HG02798 (cell line): ENCODE data around the gene MPL.
"Not testable (repeated sequence)": the region's sequence is repeated elsewhere in the genome, so short reads cannot be mapped to it uniquely, and the experiment has no call there.

Experiments used
- ATAC-seq: cut with Tn5 transposase; IDR thresholded peaks from one replicate; pipeline ENCODE4 v1.9.1; 2021; ENCODE audit warnings: mild to moderate bottlenecking; ENCODE audit not compliant: unreplicated experiment, poor library complexity

MPL gene

GRCh38 chr1:43369779-43370178, 32.2 kb downstream of the MPL start:
- ATAC-seq: not testable (repeated sequence)

- ATAC-seq: no peak
These were observed 32.9 kb downstream of the MPL start for GRCh38 chr1:43370564-43370963.

- ATAC-seq: no peak
These were observed 34.6 kb downstream of the MPL start for GRCh38 chr1:43372172-43372571.

GRCh38 chr1:43373066-43373940, 35.7 kb downstream of the MPL start:
- no peak for ATAC-seq

GRCh38 chr1:43376723-43377235, 39.2 kb downstream of the MPL start:
- ATAC-seq: no peak

GRCh38 chr1:43377831-43378230, 40.2 kb downstream of the MPL start:
- no peak for ATAC-seq

- no peak for ATAC-seq
These were observed 41.9 kb downstream of the MPL start for GRCh38 chr1:43379476-43379875.

- ATAC-seq: no peak
These were observed 44.0 kb downstream of the MPL start for GRCh38 chr1:43381612-43382011.

- ATAC-seq: no peak
These were observed 44.6 kb downstream of the MPL start for GRCh38 chr1:43382027-43382779.

- no peak for ATAC-seq
These were observed 45.8 kb downstream of the MPL start for GRCh38 chr1:43383449-43383848.

GRCh38 chr1:43386676-43387075, 49.1 kb downstream of the MPL start:
- ATAC-seq: no peak

- ATAC-seq: no peak
These were observed 50.5 kb downstream of the MPL start for GRCh38 chr1:43387976-43388599.

GRCh38 chr1:43388613-43389012, 51.0 kb downstream of the MPL start:
- no peak for ATAC-seq

GRCh38 chr1:43389326-43390313, 52.0 kb downstream of the MPL start, which contains the start of the genes MED8 and SZT2:
TSS of gene MED8 (minus strand) at chr1:43389800. CDS start at chr1:43389764, 36 bp downstream.
TSS of gene SZT2 (plus strand) at chr1:43389899. CDS start at chr1:43389969, 70 bp downstream.
- ATAC-seq: peak; percentile 95

GRCh38 chr1:43392702-43393101, 55.1 kb downstream of the MPL start:
- ATAC-seq: no peak

- no peak for ATAC-seq
These were observed 57.9 kb downstream of the MPL start for GRCh38 chr1:43395523-43395922.

GRCh38 chr1:43396059-43396458, 58.4 kb downstream of the MPL start:
- ATAC-seq: no peak

GRCh38 chr1:43398227-43398626, 60.6 kb downstream of the MPL start:
- no peak for ATAC-seq

GRCh38 chr1:43400441-43400840, 62.8 kb downstream of the MPL start:
- ATAC-seq: not testable (repeated sequence)
